HEK293 (cell line): ENCODE data around the gene CAP2.

Source experiments
- BCL11A ChIP-seq: fragments of 450-650 bp; formaldehyde crosslinking; IDR thresholded peaks from 2 replicates; pipeline ENCODE4 v1.5.1; 2016; ENCODE audit warnings: low read depth, missing biosample characterization, missing genetic modification characterization
- GFI1B ChIP-seq: fragments of 450-650 bp; formaldehyde crosslinking; IDR thresholded peaks from 2 replicates; pipeline ENCODE4 v1.5.1; 2016; ENCODE audit warnings: missing biosample characterization, missing genetic modification characterization
- GLIS1 ChIP-seq: fragments of 450-650 bp; formaldehyde crosslinking; IDR thresholded peaks from 2 replicates; pipeline ENCODE4 v1.5.1; 2016; ENCODE audit warnings: missing biosample characterization, missing genetic modification characterization
- IKZF3 ChIP-seq: fragments of 450-650 bp; IDR thresholded peaks from 2 replicates; pipeline ENCODE4 v1.5.0; 2018; ENCODE audit warnings: missing biosample characterization, mild to moderate bottlenecking, missing genetic modification characterization, moderate library complexity
- KLF7 ChIP-seq: fragments of 450-650 bp; formaldehyde crosslinking; IDR thresholded peaks from 2 replicates; pipeline ENCODE4 v1.5.1; 2016; ENCODE audit warnings: missing biosample characterization, missing genetic modification characterization, borderline replicate concordance
- OSR2 ChIP-seq: fragments of 450-650 bp; formaldehyde crosslinking; IDR thresholded peaks from 2 replicates; pipeline ENCODE4 v1.5.1; 2016; ENCODE audit warnings: missing biosample characterization, missing genetic modification characterization
- SP7 ChIP-seq: fragments of 450-650 bp; formaldehyde crosslinking; IDR thresholded peaks from 2 replicates; pipeline ENCODE4 v1.5.1; 2016; ENCODE audit warnings: missing biosample characterization, missing genetic modification characterization
- ZBTB20 ChIP-seq: fragments of 450-650 bp; formaldehyde crosslinking; IDR thresholded peaks from 2 replicates; pipeline ENCODE4 v1.5.1; 2016; ENCODE audit warnings: missing biosample characterization, missing genetic modification characterization
- ZBTB21 ChIP-seq: fragments of 450-650 bp; formaldehyde crosslinking; IDR thresholded peaks from 2 replicates; pipeline ENCODE4 v1.5.1; 2017; ENCODE audit warnings: missing biosample characterization, missing genetic modification characterization
- ZFP3 ChIP-seq: fragments of 450-650 bp; formaldehyde crosslinking; IDR thresholded peaks from 2 replicates; pipeline ENCODE4 v1.5.1; 2016; ENCODE audit warnings: low read depth, missing biosample characterization, missing genetic modification characterization
- ZIC2 ChIP-seq: fragments of 450-650 bp; formaldehyde crosslinking; IDR thresholded peaks from 2 replicates; pipeline ENCODE4 v1.5.1; 2016; ENCODE audit warnings: missing biosample characterization, missing genetic modification characterization
- ZNF140 ChIP-seq: fragments of 450-650 bp; formaldehyde crosslinking; IDR thresholded peaks from 2 replicates; pipeline ENCODE4 v1.5.1; 2016; ENCODE audit warnings: missing biosample characterization, missing genetic modification characterization
- ZNF23 ChIP-seq: fragments of 450-650 bp; formaldehyde crosslinking; IDR thresholded peaks from 2 replicates; pipeline ENCODE4 v1.5.1; 2016; ENCODE audit warnings: missing biosample characterization, missing genetic modification characterization, borderline replicate concordance
- ZNF239 ChIP-seq: fragments of 450-650 bp; formaldehyde crosslinking; IDR thresholded peaks from 2 replicates; pipeline ENCODE4 v1.5.1; 2016; ENCODE audit warnings: missing biosample characterization, missing genetic modification characterization
- ZNF302 ChIP-seq: fragments of 450-650 bp; formaldehyde crosslinking; IDR thresholded peaks from 2 replicates; pipeline ENCODE4 v1.5.1; 2016; ENCODE audit warnings: missing biosample characterization, missing genetic modification characterization, low read depth
- ZNF341 ChIP-seq: fragments of 450-650 bp; formaldehyde crosslinking; IDR thresholded peaks from 2 replicates; pipeline ENCODE4; 2016; ENCODE audit warnings: low read depth, missing biosample characterization, missing genetic modification characterization
- ZNF366 ChIP-seq: fragments of 450-650 bp; formaldehyde crosslinking; conservative IDR thresholded peaks from 2 replicates; pipeline ENCODE4 v1.5.1; 2016; ENCODE audit warnings: missing biosample characterization, missing genetic modification characterization
- ZNF37A ChIP-seq: fragments of 450-650 bp; IDR thresholded peaks from 2 replicates; pipeline ENCODE4 v1.5.1; 2018; ENCODE audit warnings: missing biosample characterization, missing genetic modification characterization
- ZNF426 ChIP-seq: fragments of 450-650 bp; formaldehyde crosslinking; IDR thresholded peaks from 2 replicates; pipeline ENCODE4 v1.5.1; 2017; ENCODE audit warnings: missing biosample characterization, missing genetic modification characterization, mild to moderate bottlenecking, inconsistent platforms, moderate library complexity
- ZNF48 ChIP-seq: fragments of 450-650 bp; formaldehyde crosslinking; IDR thresholded peaks from 2 replicates; pipeline ENCODE4 v1.5.1; 2016; ENCODE audit warnings: missing biosample characterization, missing genetic modification characterization
- ZNF548 ChIP-seq: fragments of 450-650 bp; formaldehyde crosslinking; IDR thresholded peaks from 2 replicates; pipeline ENCODE4 v1.5.1; 2016; ENCODE audit warnings: missing biosample characterization, missing genetic modification characterization
- ZNF701 ChIP-seq: fragments of 450-650 bp; formaldehyde crosslinking; IDR thresholded peaks from 2 replicates; pipeline ENCODE4 v1.5.1; 2016; ENCODE audit warnings: missing biosample characterization, missing genetic modification characterization
- ZNF76 ChIP-seq: fragments of 450-650 bp; formaldehyde crosslinking; IDR thresholded peaks from 2 replicates; pipeline ENCODE4; 2016; ENCODE audit warnings: low read depth, missing biosample characterization, missing genetic modification characterization, borderline replicate concordance
- ZNF785 ChIP-seq: fragments of 450-650 bp; formaldehyde crosslinking; IDR thresholded peaks from 2 replicates; pipeline ENCODE4 v1.5.1; 2016; ENCODE audit warnings: missing biosample characterization, missing genetic modification characterization
- ZNF843 ChIP-seq: fragments of 450-650 bp; formaldehyde crosslinking; IDR thresholded peaks from 2 replicates; pipeline ENCODE4 v1.5.1; 2016; ENCODE audit warnings: missing biosample characterization, missing genetic modification characterization
- ZSCAN23 ChIP-seq: fragments of 450-650 bp; formaldehyde crosslinking; IDR thresholded peaks from 2 replicates; pipeline ENCODE4 v1.5.1; 2016; ENCODE audit warnings: missing biosample characterization, missing genetic modification characterization
- TF ChIP-seq, protein P1 (sequence below): fragments of 450-650 bp; formaldehyde crosslinking; IDR thresholded peaks from 2 replicates; pipeline ENCODE4 v1.5.1; 2016; ENCODE audit warnings: missing biosample characterization, missing genetic modification characterization, borderline replicate concordance
- TF ChIP-seq, protein P2 (sequence below): fragments of 450-650 bp; formaldehyde crosslinking; IDR thresholded peaks from 2 replicates; pipeline ENCODE4 v1.5.1; 2016; ENCODE audit warnings: missing biosample characterization, missing genetic modification characterization
- TF ChIP-seq, protein P3 (sequence below): fragments of 450-650 bp; formaldehyde crosslinking; IDR thresholded peaks from 2 replicates; pipeline ENCODE4 v1.5.1; 2016; ENCODE audit warnings: missing biosample characterization, missing genetic modification characterization
- TF ChIP-seq, protein P4 (sequence below): fragments of 450-650 bp; formaldehyde crosslinking; IDR thresholded peaks from 2 replicates; pipeline ENCODE4 v1.5.0; 2017; ENCODE audit warnings: missing biosample characterization, missing genetic modification characterization, borderline replicate concordance
- TF ChIP-seq, protein P5 (sequence below): fragments of 450-650 bp; formaldehyde crosslinking; IDR thresholded peaks from 2 replicates; pipeline ENCODE4 v1.5.1; 2016; ENCODE audit warnings: missing biosample characterization, missing genetic modification characterization

CAP2 gene

DNA sequence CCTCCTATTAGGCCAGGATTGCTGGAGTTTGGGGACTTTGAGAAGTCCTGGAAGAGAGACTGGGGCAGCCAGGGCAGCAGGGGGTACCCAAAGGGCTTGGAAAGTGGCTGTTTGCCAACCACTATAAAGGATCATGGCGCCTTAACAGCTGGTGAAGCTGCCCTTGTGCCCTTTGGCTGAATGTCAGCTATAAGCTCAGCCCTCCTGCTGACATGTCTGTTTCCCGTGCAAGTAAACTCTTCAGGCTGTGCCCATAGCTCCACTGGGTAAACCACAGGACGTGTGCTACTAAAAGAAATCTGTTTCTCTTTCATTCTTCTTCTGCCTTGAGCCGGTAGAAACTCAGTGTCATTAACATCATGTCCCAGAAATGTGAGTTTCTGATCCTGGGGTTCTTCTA lies 97.3 kb downstream of the CAP2 start (continued):
- TF ChIP-seq ZNF140 (tag by site-specific recombination) (peak; percentile 42; the same call in 1 of the 2 replicates), ZNF341 (0 out of 2 replicates have a peak, but pooled peaks have one; percentile 25), ZBTB21 (tag by site-specific recombination) (no peak), ZNF843 (tag by site-specific recombination) (0 out of 2 replicates have a peak, but pooled peaks have one; percentile 25), GLIS1 (tag by site-specific recombination) (peak; percentile 75), ZNF701 (tag by site-specific recombination) (no peak), GFI1B (tag by site-specific recombination) (no peak), ZBTB20 (tag by site-specific recombination) (no peak), ZNF366 (no peak), ZIC2 (tag by site-specific recombination) (peak; percentile 94), IKZF3 (0 out of 2 replicates have a peak, but pooled peaks have one; percentile 35), ZNF23 (tag by site-specific recombination) (no peak), SP7 (0 out of 2 replicates have a peak, but pooled peaks have one; percentile 24), ZNF426 (tag by site-specific recombination) (no peak), ZNF548 (tag by site-specific recombination) (no peak), ZNF37A (tag by site-specific recombination) (no peak), ZNF785 (tag by site-specific recombination) (no peak), BCL11A (tag by site-specific recombination) (no peak), OSR2 (tag by site-specific recombination) (peak; percentile 31; the same call in 1 of the 2 replicates), ZSCAN23 (tag by site-specific recombination) (no peak), KLF7 (tag by site-specific recombination) (no peak), ZFP3 (tag by site-specific recombination) (no peak), ZNF239 (no peak), ZNF302 (tag by site-specific recombination) (no peak), ZNF48 (tag by site-specific recombination) (no peak), ZNF76 (tag by site-specific recombination) (0 out of 2 replicates have a peak, but pooled peaks have one; percentile 25)
- TF ChIP-seq, protein P1, sequence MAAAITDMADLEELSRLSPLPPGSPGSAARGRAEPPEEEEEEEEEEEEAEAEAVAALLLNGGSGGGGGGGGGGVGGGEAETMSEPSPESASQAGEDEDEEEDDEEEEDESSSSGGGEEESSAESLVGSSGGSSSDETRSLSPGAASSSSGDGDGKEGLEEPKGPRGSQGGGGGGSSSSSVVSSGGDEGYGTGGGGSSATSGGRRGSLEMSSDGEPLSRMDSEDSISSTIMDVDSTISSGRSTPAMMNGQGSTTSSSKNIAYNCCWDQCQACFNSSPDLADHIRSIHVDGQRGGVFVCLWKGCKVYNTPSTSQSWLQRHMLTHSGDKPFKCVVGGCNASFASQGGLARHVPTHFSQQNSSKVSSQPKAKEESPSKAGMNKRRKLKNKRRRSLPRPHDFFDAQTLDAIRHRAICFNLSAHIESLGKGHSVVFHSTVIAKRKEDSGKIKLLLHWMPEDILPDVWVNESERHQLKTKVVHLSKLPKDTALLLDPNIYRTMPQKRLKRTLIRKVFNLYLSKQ (tag by site-specific recombination), result no peak
- TF ChIP-seq, protein P2, sequence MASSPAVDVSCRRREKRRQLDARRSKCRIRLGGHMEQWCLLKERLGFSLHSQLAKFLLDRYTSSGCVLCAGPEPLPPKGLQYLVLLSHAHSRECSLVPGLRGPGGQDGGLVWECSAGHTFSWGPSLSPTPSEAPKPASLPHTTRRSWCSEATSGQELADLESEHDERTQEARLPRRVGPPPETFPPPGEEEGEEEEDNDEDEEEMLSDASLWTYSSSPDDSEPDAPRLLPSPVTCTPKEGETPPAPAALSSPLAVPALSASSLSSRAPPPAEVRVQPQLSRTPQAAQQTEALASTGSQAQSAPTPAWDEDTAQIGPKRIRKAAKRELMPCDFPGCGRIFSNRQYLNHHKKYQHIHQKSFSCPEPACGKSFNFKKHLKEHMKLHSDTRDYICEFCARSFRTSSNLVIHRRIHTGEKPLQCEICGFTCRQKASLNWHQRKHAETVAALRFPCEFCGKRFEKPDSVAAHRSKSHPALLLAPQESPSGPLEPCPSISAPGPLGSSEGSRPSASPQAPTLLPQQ, result no peak
- TF ChIP-seq, protein P3, sequence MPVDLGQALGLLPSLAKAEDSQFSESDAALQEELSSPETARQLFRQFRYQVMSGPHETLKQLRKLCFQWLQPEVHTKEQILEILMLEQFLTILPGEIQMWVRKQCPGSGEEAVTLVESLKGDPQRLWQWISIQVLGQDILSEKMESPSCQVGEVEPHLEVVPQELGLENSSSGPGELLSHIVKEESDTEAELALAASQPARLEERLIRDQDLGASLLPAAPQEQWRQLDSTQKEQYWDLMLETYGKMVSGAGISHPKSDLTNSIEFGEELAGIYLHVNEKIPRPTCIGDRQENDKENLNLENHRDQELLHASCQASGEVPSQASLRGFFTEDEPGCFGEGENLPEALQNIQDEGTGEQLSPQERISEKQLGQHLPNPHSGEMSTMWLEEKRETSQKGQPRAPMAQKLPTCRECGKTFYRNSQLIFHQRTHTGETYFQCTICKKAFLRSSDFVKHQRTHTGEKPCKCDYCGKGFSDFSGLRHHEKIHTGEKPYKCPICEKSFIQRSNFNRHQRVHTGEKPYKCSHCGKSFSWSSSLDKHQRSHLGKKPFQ, result no peak
- TF ChIP-seq, protein P4, sequence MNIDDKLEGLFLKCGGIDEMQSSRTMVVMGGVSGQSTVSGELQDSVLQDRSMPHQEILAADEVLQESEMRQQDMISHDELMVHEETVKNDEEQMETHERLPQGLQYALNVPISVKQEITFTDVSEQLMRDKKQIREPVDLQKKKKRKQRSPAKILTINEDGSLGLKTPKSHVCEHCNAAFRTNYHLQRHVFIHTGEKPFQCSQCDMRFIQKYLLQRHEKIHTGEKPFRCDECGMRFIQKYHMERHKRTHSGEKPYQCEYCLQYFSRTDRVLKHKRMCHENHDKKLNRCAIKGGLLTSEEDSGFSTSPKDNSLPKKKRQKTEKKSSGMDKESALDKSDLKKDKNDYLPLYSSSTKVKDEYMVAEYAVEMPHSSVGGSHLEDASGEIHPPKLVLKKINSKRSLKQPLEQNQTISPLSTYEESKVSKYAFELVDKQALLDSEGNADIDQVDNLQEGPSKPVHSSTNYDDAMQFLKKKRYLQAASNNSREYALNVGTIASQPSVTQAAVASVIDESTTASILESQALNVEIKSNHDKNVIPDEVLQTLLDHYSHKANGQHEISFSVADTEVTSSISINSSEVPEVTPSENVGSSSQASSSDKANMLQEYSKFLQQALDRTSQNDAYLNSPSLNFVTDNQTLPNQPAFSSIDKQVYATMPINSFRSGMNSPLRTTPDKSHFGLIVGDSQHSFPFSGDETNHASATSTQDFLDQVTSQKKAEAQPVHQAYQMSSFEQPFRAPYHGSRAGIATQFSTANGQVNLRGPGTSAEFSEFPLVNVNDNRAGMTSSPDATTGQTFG (tag by site-specific recombination), result no peak
- TF ChIP-seq, protein P5, sequence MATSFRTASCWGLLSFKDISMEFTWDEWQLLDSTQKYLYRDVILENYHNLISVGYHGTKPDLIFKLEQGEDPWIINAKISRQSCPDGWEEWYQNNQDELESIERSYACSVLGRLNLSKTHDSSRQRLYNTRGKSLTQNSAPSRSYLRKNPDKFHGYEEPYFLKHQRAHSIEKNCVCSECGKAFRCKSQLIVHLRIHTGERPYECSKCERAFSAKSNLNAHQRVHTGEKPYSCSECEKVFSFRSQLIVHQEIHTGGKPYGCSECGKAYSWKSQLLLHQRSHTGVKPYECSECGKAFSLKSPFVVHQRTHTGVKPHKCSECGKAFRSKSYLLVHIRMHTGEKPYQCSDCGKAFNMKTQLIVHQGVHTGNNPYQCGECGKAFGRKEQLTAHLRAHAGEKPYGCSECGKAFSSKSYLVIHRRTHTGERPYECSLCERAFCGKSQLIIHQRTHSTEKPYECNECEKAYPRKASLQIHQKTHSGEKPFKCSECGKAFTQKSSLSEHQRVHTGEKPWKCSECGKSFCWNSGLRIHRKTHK (tag by site-specific recombination), result no peak
